OCI-LY1 (cell line): ENCODE data around the gene PPP2R2B.

Experiments
- H2AFZ ChIP-seq: fragments of 200-600 bp; sonication (generic), shearing (Covaris generic); 2 replicates; pipeline ENCODE4 v1.6.0; 2014; ENCODE audit warnings: antibody characterized with exemption, mild to moderate bottlenecking, low read length
- H3F3A ChIP-seq: fragments of 200-600 bp; sonication (generic), shearing (Covaris generic); 2 replicates; pipeline ENCODE4 v1.6.0; 2014; ENCODE audit warnings: mild to moderate bottlenecking, antibody characterized with exemption, low read length, moderate library complexity; ENCODE audit not compliant: insufficient read depth
- H3K27ac ChIP-seq: fragments of 200-600 bp; sonication (generic); 2 replicates; pipeline ENCODE4 v1.5.1; 2014; ENCODE audit warnings: low read length, mixed run types, mild to moderate bottlenecking, low read depth; ENCODE audit not compliant: poor library complexity, severe bottlenecking
- H3K27me3 ChIP-seq: fragments of 200-600 bp; sonication (generic); 2 replicates; pipeline ENCODE4 v1.6.0; 2014; ENCODE audit warnings: antibody characterized with exemption, mild to moderate bottlenecking, low read length, moderate library complexity; ENCODE audit not compliant: insufficient read depth
- H3K36me3 ChIP-seq: fragments of 200-600 bp; sonication (generic); 2 replicates; pipeline ENCODE4 v1.6.1; 2014; ENCODE audit warnings: mild to moderate bottlenecking, antibody characterized with exemption, low read length, moderate library complexity, mixed read lengths; ENCODE audit not compliant: insufficient read depth
- H3K4me1 ChIP-seq: fragments of 200-600 bp; sonication (generic); 2 replicates; pipeline ENCODE4 v1.5.1; 2014; ENCODE audit warnings: mild to moderate bottlenecking, low read length, moderate library complexity; ENCODE audit not compliant: insufficient read depth, severe bottlenecking
- H3K4me2 ChIP-seq: fragments of 200-600 bp; sonication (generic), shearing (Covaris generic); 2 replicates; pipeline ENCODE4 v1.6.1; 2014; ENCODE audit warnings: low read length
- H3K4me3 ChIP-seq: fragments of 200-600 bp; sonication (generic); 2 replicates; pipeline ENCODE4 v1.5.1; 2014; ENCODE audit warnings: low read length, low read depth, mild to moderate bottlenecking, mixed read lengths; ENCODE audit not compliant: poor library complexity, severe bottlenecking
- H3K79me2 ChIP-seq: fragments of 200-600 bp; shearing (Covaris generic); 2 replicates; pipeline ENCODE4 v1.6.1; 2016; ENCODE audit warnings: mixed run types, low read length, mixed read lengths; ENCODE audit not compliant: insufficient read depth
- H3K9ac ChIP-seq: fragments of 200-600 bp; sonication (generic), shearing (Covaris generic); 2 replicates; pipeline ENCODE4 v1.6.1; 2014; ENCODE audit warnings: mild to moderate bottlenecking, low read length, mixed read lengths
- H3K9me2 ChIP-seq: fragments of 200-600 bp; sonication (generic), shearing (Covaris generic); 2 replicates; pipeline ENCODE4 v1.6.1; 2014; ENCODE audit warnings: low read depth, mild to moderate bottlenecking, low read length, mixed read lengths
- H3K9me3 ChIP-seq: fragments of 200-600 bp; shearing (Covaris generic); 2 replicates; pipeline ENCODE4 v1.6.1; 2014; ENCODE audit warnings: low read length, mixed read lengths
- H4K20me1 ChIP-seq: fragments of 200-600 bp; sonication (generic), shearing (Covaris generic); 2 replicates; pipeline ENCODE4 v1.6.0; 2016; ENCODE audit warnings: mild to moderate bottlenecking, low read length; ENCODE audit not compliant: insufficient read depth
- EZH2 ChIP-seq: fragments of 200-600 bp; sonication (generic), shearing (Covaris generic); IDR thresholded peaks from 2 replicates; pipeline ENCODE4 v1.8.0; 2017; ENCODE audit warnings: borderline replicate concordance, mixed run types, mild to moderate bottlenecking, antibody characterized with exemption, low read length, moderate library complexity, mixed read lengths
- TF ChIP-seq, protein P1 (sequence below): fragments of 200-600 bp; sonication (generic), shearing (Covaris generic); IDR thresholded peaks from 2 replicates; pipeline ENCODE4 v1.5.1; 2017; ENCODE audit warnings: mild to moderate bottlenecking, antibody characterized with exemption, low read length, moderate library complexity, mixed read lengths

The PPP2R2B gene

DNA sequence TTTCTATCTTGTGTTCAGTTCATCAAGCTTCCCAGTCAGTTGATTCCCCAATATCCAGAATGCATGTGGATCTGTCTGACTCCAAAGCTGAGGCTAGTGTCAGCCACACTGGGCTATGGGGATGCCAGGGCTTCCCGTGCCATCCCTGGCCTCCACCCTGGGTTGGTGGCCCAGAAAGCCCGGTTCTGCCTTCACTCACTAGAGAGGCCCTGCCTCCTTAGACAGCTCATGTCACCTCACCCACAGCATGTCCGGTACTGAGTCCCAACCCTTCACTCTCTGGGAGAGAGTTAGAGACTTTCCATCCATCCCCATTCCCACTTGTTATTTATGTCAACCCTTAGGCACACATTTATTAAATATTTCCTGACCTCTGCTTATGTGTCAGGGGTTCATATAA is 243.1 kb downstream of the PPP2R2B start:
- no peak overlapping the region for H2AFZ ChIP-seq
- H3K4me3 ChIP-seq, result no peak overlapping the region
- H3F3A ChIP-seq, result no peaks in the 10 kb centered on the region
- no peaks in the 10 kb centered on the region for H3K79me2 ChIP-seq
- H3K9ac ChIP-seq, result no peak overlapping the region
- H3K27ac ChIP-seq, result no peak overlapping the region
- H3K9me3 ChIP-seq, result no peaks in the 10 kb centered on the region
- H3K36me3 ChIP-seq, result no peaks in the 10 kb centered on the region
- no peaks in the 10 kb centered on the region for H4K20me1 ChIP-seq
- H3K27me3 ChIP-seq, result no peaks in the 10 kb centered on the region
- no peaks in the 10 kb centered on the region for H3K4me1 ChIP-seq
- no peak for TF ChIP-seq EZH2
- TF ChIP-seq, protein P1, sequence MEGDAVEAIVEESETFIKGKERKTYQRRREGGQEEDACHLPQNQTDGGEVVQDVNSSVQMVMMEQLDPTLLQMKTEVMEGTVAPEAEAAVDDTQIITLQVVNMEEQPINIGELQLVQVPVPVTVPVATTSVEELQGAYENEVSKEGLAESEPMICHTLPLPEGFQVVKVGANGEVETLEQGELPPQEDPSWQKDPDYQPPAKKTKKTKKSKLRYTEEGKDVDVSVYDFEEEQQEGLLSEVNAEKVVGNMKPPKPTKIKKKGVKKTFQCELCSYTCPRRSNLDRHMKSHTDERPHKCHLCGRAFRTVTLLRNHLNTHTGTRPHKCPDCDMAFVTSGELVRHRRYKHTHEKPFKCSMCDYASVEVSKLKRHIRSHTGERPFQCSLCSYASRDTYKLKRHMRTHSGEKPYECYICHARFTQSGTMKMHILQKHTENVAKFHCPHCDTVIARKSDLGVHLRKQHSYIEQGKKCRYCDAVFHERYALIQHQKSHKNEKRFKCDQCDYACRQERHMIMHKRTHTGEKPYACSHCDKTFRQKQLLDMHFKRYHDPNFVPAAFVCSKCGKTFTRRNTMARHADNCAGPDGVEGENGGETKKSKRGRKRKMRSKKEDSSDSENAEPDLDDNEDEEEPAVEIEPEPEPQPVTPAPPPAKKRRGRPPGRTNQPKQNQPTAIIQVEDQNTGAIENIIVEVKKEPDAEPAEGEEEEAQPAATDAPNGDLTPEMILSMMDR, result no peak
- H3K4me2 ChIP-seq, result no peak overlapping the region
- H3K9me2 ChIP-seq, result no peaks in the 10 kb centered on the region

DNA sequence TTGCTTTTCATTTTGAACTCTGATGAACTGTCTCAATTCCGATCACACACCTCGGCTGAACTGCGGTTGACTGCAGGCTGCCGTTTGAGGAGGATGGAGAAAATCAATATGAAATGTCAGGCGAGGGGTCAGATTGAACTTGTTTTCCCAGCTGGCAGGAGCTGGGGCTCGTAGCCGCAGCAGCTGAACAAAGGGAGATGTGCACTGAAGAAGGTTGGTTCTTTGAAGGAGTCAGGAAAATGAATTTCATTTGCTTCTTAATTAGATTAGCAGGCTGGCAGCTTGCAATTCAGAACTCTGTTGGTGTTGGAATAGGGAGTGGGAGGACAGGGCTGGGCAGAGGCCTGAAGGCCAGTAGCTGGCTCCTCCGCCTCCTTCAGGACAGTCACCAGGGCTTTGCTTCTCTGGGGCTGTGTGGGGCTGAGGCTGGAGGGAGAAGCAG is 245.2 kb downstream of the PPP2R2B start:
- no peak overlapping the region for H3K4me3 ChIP-seq
- no peak overlapping the region for H2AFZ ChIP-seq
- H3K36me3 ChIP-seq, result no peaks in the 10 kb centered on the region
- H3K9me2 ChIP-seq, result no peaks in the 10 kb centered on the region
- H3K79me2 ChIP-seq, result no peaks in the 10 kb centered on the region
- no peaks in the 10 kb centered on the region for H3K27me3 ChIP-seq
- H3K4me2 ChIP-seq, result no peak overlapping the region
- no peak overlapping the region for H3K9ac ChIP-seq
- no peaks in the 10 kb centered on the region for H3K4me1 ChIP-seq
- H3F3A ChIP-seq, result no peaks in the 10 kb centered on the region
- no peaks in the 10 kb centered on the region for H3K9me3 ChIP-seq
- TF ChIP-seq EZH2, result no peak
- TF ChIP-seq, protein P1, result no peak
- no peak overlapping the region for H3K27ac ChIP-seq
- H4K20me1 ChIP-seq, result no peaks in the 10 kb centered on the region

DNA sequence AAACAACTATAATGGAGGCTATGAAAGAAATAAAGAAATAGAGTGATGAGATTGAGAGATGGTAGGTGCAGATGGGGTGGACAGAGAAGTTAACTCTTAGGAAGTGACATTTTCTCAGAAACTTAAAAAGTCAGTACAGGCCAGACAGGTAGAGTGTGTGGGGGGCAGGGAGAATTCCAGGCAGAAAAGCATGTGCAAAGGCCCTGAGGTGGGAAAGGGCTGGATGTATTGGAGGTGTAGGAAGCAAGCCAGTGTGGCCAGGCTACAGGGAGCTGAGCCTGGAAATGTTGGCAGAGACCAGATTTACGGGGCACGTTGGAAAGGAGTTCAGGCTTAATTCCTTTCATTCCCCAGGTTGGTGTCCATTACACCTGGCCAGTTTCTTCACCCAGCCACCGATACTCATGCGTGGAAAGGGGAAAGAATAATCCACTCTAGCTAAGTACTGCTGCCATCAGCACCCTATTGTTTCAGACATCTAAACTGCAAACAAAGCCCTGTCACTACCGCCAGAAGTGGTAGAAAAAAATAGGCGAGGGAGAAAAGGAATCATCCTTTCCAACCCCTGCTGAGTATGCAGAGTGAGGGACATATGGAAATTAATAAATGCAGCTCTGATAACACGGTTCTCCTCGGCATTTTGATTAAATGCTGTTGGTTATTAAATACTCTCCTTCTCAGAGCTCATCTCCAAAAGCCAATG is 245.8 kb downstream of the PPP2R2B start:
- Histone ChIP-seq H3K9me2 (no peaks in the 10 kb centered on the region), H4K20me1 (no peaks in the 10 kb centered on the region), H3K27ac (no peak overlapping the region), H3K27me3 (no peaks in the 10 kb centered on the region), H2AFZ (no peak overlapping the region), H3K9me3 (no peaks in the 10 kb centered on the region), H3K9ac (no peak overlapping the region), H3K4me2 (no peak overlapping the region), H3K79me2 (no peaks in the 10 kb centered on the region), H3F3A (no peaks in the 10 kb centered on the region), H3K4me1 (no peaks in the 10 kb centered on the region), H3K4me3 (no peak overlapping the region), H3K36me3 (no peaks in the 10 kb centered on the region)
- no peak for TF ChIP-seq EZH2
- TF ChIP-seq, protein P1, result no peak
